GM23338 (cell line): ENCODE measurements around the gene KLHL6. TPM values are rescaled to one million over a fixed set of nuclear protein-coding genes. Genes with fewer than 3 reads are reported as not detected.
A peak's percentile ranks its signal among the peaks of the same experiment; 100 is the strongest.

Experiments
- ATAC-seq: fragments of 200-7000 bp; cut with Tn5 transposase; 3 replicates; pipeline ENCODE4 v1.9.1; 2020
- DNase-seq: peaks from one replicate; pipeline ENCODE4 v3.0.0-alpha.2; 2015; ENCODE audit warnings: low spot score
- H2AFZ ChIP-seq: fragments of 200-600 bp; sonication (generic); 2 replicates; pipeline ENCODE4 v1.8.0; 2016; ENCODE audit warnings: antibody characterized with exemption, mild to moderate bottlenecking, moderate library complexity
- H3F3A ChIP-seq: fragments of 200-600 bp; sonication (generic); replicated peaks from 2 replicates; pipeline ENCODE4 v1.8.0; 2017; ENCODE audit warnings: antibody characterized with exemption, mixed run types, low read depth
- H3K27ac ChIP-seq: fragments of 200-600 bp; sonication (generic); 2 replicates; pipeline ENCODE4 v1.6.1; 2016; ENCODE audit warnings: low read depth
- H3K27me3 ChIP-seq: fragments of 200-600 bp; sonication (generic); 2 replicates; pipeline ENCODE4 v1.8.0; 2016; ENCODE audit warnings: mild to moderate bottlenecking, mixed run types, moderate library complexity; ENCODE audit not compliant: insufficient read depth
- H3K36me3 ChIP-seq: fragments of 200-600 bp; sonication (generic); 2 replicates; pipeline ENCODE4 v1.8.0; 2016; ENCODE audit warnings: mild to moderate bottlenecking; ENCODE audit not compliant: insufficient read depth
- H3K4me1 ChIP-seq: fragments of 200-600 bp; sonication (generic); 2 replicates; pipeline ENCODE4 v1.8.0; 2016; ENCODE audit warnings: mild to moderate bottlenecking, moderate library complexity; ENCODE audit not compliant: insufficient read depth
- H3K4me2 ChIP-seq: fragments of 200-600 bp; sonication (generic); 2 replicates; pipeline ENCODE4 v1.7.1; 2017; ENCODE audit warnings: mixed run types
- H3K4me3 ChIP-seq: fragments of 200-600 bp; sonication (generic); 2 replicates; pipeline ENCODE4 v1.6.1; 2016; ENCODE audit warnings: mixed run types
- H3K79me2 ChIP-seq: fragments of 200-600 bp; sonication (generic); replicated peaks from 2 replicates; pipeline ENCODE4 v1.8.0; 2017; ENCODE audit warnings: mild to moderate bottlenecking; ENCODE audit not compliant: insufficient read depth
- H3K9me2 ChIP-seq: fragments of 200-600 bp; sonication (generic); 2 replicates; pipeline ENCODE4 v1.8.0; 2017; ENCODE audit not compliant: insufficient read depth
- H4K20me1 ChIP-seq: fragments of 200-600 bp; sonication (generic); replicated peaks from 2 replicates; pipeline ENCODE4 v1.8.0; 2017; ENCODE audit warnings: mild to moderate bottlenecking; ENCODE audit not compliant: insufficient read depth
- H3K27ac Mint-ChIP-seq: 2 replicates; pipeline ENCODE4 v1.8.0; 2020; ENCODE audit warnings: inconsistent platforms, mild to moderate bottlenecking, moderate library complexity, mixed read lengths
- H3K27me3 Mint-ChIP-seq: 3 replicates; pipeline ENCODE4 v1.8.0; 2022; ENCODE audit warnings: low read depth, mild to moderate bottlenecking, moderate library complexity, mixed read lengths, inconsistent platforms; ENCODE audit not compliant: insufficient read depth, poor library complexity
- H3K36me3 Mint-ChIP-seq: 3 replicates; pipeline ENCODE4 v1.8.0; 2021; ENCODE audit warnings: low read depth, mild to moderate bottlenecking, inconsistent platforms, moderate library complexity, mixed read lengths
- H3K4me1 Mint-ChIP-seq: 3 replicates; pipeline ENCODE4 v1.8.0; 2020; ENCODE audit warnings: mild to moderate bottlenecking, inconsistent platforms, mixed read lengths
- H3K4me3 Mint-ChIP-seq: 3 replicates; pipeline ENCODE4 v1.8.0; 2021; ENCODE audit warnings: moderate library complexity, mild to moderate bottlenecking, inconsistent platforms, mixed read lengths
- H3K9me3 Mint-ChIP-seq: 3 replicates; pipeline ENCODE4 v1.8.0; 2020; ENCODE audit warnings: moderate library complexity, mild to moderate bottlenecking, inconsistent platforms, mixed read lengths
- CREB1 ChIP-seq: fragments of 250-450 bp; sonication (Bioruptor Pico); IDR thresholded peaks from 2 replicates; pipeline ENCODE4 v1.5.0; 2020; ENCODE audit warnings: low read depth, mild to moderate bottlenecking, moderate library complexity
- JUNB ChIP-seq: IDR thresholded peaks from one replicate; pipeline ENCODE4 v1.6.1; 2016; ENCODE audit warnings: antibody characterized with exemption; ENCODE audit not compliant: unreplicated experiment
- POLR2AphosphoS5 ChIP-seq: IDR thresholded peaks from 2 replicates; pipeline ENCODE4 v1.6.1; 2016; ENCODE audit warnings: antibody characterized with exemption, low read depth
- ZNF114 ChIP-seq: fragments of 250-450 bp; sonication (Bioruptor Pico); IDR thresholded peaks from 2 replicates; pipeline ENCODE4 v1.5.0; 2020; ENCODE audit warnings: mild to moderate bottlenecking, moderate library complexity
- ZNF331 ChIP-seq: fragments of 250-450 bp; sonication (Bioruptor Pico); IDR thresholded peaks from 2 replicates; pipeline ENCODE4 v1.5.0; 2020; ENCODE audit warnings: low read depth, mild to moderate bottlenecking, moderate library complexity
- polyA plus RNA-seq: library from polyadenylated mRNA; unstranded; fragments of >200 nt; fragmentation: Nextera tagmentation; extraction: Ambion mirVana; gene quantifications from 2 replicates; pipeline ENCODE4 v1.2.1, GENCODE V29; 2016
- total RNA-seq: library from RNA; depleted of rRNA; stranded (reverse); fragments of >200 nt; shearing (Covaris generic); gene quantifications from 2 replicates; pipeline ENCODE4 v1.2.3, GENCODE V29; 2014
- TF ChIP-seq, protein P1 (sequence below): fragments of 250-450 bp; sonication (Bioruptor Pico); IDR thresholded peaks from 2 replicates; pipeline ENCODE4 v1.5.0; 2020; ENCODE audit warnings: mild to moderate bottlenecking, moderate library complexity
- TF ChIP-seq, protein P2 (sequence below): IDR thresholded peaks from 2 replicates; pipeline ENCODE4 v1.6.1; 2016; ENCODE audit warnings: antibody characterized with exemption
- TF ChIP-seq, protein P3 (sequence below): IDR thresholded peaks from one replicate; pipeline ENCODE4 v1.6.1; 2018; ENCODE audit warnings: antibody characterized with exemption; ENCODE audit not compliant: unreplicated experiment

KLHL6 gene
- total and polyA plus RNA-seq, 2 experiments from 2014 or later, result not detected

DNA sequence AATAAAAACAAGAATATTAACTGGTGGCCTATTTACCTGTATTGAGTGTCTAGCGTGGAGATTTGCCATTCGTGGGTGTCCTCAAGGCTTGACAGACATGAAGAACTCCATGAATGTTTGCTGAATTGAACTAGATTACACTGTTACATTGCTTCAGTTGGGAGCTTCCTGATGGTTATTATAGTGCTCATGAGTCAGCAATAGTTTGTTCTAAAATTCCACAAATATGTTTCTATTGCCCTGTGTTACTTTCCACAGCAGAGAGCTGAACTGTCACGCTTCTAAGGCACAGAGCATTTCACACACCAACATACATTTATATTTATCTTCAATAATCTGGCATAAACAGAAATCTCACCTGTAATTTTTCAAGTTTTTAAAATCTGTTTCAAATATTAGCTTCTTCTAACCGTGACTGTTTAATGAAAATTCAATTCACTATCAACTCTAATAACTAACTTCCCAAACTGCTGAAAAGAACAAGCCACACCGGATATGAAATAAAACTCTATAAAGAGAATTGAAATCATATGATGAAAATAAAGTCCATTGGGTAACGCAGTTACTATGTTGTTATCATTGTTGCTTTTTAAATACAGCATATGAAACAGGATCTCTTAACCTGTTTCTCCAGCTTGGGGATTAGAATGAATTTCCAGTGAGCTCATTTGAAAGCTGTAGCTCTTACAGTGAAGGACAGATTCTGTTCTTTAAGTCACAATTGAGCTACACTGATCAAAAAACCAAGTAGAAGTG lies 65.9 kb downstream of the KLHL6 start (continued):
- TF ChIP-seq JUNB, result no peak
- TF ChIP-seq, protein P1, sequence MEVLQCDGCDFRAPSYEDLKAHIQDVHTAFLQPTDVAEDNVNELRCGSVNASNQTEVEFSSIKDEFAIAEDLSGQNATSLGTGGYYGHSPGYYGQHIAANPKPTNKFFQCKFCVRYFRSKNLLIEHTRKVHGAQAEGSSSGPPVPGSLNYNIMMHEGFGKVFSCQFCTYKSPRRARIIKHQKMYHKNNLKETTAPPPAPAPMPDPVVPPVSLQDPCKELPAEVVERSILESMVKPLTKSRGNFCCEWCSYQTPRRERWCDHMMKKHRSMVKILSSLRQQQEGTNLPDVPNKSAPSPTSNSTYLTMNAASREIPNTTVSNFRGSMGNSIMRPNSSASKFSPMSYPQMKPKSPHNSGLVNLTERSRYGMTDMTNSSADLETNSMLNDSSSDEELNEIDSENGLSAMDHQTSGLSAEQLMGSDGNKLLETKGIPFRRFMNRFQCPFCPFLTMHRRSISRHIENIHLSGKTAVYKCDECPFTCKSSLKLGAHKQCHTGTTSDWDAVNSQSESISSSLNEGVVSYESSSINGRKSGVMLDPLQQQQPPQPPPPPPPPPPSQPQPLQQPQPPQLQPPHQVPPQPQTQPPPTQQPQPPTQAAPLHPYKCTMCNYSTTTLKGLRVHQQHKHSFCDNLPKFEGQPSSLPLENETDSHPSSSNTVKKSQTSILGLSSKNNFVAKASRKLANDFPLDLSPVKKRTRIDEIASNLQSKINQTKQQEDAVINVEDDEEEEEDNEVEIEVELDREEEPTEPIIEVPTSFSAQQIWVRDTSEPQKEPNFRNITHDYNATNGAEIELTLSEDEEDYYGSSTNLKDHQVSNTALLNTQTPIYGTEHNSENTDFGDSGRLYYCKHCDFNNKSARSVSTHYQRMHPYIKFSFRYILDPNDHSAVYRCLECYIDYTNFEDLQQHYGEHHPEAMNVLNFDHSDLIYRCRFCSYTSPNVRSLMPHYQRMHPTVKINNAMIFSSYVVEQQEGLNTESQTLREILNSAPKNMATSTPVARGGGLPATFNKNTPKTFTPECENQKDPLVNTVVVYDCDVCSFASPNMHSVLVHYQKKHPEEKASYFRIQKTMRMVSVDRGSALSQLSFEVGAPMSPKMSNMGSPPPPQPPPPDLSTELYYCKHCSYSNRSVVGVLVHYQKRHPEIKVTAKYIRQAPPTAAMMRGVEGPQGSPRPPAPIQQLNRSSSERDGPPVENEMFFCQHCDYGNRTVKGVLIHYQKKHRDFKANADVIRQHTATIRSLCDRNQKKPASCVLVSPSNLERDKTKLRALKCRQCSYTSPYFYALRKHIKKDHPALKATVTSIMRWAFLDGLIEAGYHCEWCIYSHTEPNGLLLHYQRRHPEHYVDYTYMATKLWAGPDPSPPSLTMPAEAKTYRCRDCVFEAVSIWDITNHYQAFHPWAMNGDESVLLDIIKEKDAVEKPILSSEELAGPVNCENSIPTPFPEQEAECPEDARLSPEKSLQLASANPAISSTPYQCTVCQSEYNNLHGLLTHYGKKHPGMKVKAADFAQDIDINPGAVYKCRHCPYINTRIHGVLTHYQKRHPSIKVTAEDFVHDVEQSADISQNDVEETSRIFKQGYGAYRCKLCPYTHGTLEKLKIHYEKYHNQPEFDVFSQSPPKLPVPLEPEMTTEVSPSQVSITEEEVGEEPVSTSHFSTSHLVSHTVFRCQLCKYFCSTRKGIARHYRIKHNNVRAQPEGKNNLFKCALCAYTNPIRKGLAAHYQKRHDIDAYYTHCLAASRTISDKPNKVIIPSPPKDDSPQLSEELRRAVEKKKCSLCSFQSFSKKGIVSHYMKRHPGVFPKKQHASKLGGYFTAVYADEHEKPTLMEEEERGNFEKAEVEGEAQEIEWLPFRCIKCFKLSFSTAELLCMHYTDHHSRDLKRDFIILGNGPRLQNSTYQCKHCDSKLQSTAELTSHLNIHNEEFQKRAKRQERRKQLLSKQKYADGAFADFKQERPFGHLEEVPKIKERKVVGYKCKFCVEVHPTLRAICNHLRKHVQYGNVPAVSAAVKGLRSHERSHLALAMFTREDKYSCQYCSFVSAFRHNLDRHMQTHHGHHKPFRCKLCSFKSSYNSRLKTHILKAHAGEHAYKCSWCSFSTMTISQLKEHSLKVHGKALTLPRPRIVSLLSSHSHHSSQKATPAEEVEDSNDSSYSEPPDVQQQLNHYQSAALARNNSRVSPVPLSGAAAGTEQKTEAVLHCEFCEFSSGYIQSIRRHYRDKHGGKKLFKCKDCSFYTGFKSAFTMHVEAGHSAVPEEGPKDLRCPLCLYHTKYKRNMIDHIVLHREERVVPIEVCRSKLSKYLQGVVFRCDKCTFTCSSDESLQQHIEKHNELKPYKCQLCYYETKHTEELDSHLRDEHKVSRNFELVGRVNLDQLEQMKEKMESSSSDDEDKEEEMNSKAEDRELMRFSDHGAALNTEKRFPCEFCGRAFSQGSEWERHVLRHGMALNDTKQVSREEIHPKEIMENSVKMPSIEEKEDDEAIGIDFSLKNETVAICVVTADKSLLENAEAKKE, result no peak

DNA sequence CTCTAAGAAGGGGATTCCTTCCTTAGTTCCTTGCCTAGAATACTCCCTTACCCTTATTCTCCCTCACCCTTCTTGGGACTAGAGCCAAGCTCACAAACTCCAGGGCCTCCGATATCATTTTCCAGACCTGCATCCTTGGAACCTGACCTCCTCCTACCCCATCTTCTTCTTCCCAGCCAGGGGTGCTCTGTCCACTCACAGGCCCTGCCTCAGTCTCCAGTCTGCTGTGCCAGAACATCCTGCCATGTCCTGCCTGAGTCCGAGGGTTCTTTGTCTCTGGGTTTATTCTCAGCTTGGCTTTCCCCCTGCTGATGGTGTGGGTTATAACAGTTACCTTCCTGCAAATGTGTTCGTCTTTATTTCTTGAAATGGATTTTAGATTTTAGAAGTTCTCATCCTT lies 67.2 kb downstream of the KLHL6 start:
- H3K4me3 ChIP-seq, result no peak overlapping the region
- H3K79me2 ChIP-seq, result no peaks in the 10 kb centered on the region
- no peak overlapping the region for H3K4me3 Mint-ChIP-seq
- no peak overlapping the region for H3K27ac Mint-ChIP-seq
- H3K4me2 ChIP-seq, result no peak overlapping the region
- no peak overlapping the region for H3K27ac ChIP-seq
- ATAC-seq (no peak), DNase-seq (no peak)
- H3F3A ChIP-seq, result peaks cover 4% of the 10 kb centered on the region; the same call in 1 of the 2 replicates
- peak overlapping the region; percentile 24; the same call in 1 of the 2 replicates for H2AFZ ChIP-seq
- H4K20me1 ChIP-seq, result no peaks in the 10 kb centered on the region
- no peaks in the 10 kb centered on the region for H3K27me3 ChIP-seq
- peaks cover 3% of the 10 kb centered on the region; the same call in 1 of the 2 replicates for H3K9me2 ChIP-seq
- no peaks in the 10 kb centered on the region; the same call in 2 of the 3 replicates for H3K36me3 Mint-ChIP-seq
- peaks cover 8% of the 10 kb centered on the region for H3K27me3 Mint-ChIP-seq
- peaks cover 6% of the 10 kb centered on the region; the same call in 1 of the 3 replicates for H3K9me3 Mint-ChIP-seq
- H3K36me3 ChIP-seq, result no peaks in the 10 kb centered on the region
- H3K4me1 Mint-ChIP-seq, result peaks cover 64% of the 10 kb centered on the region
- peaks cover 29% of the 10 kb centered on the region for H3K4me1 ChIP-seq
- TF ChIP-seq POLR2AphosphoS5, result no peak
- no peak for TF ChIP-seq CREB1 (CRISPR knock-in tag)
- no peak for TF ChIP-seq ZNF331 (CRISPR knock-in tag)
- TF ChIP-seq, protein P2, sequence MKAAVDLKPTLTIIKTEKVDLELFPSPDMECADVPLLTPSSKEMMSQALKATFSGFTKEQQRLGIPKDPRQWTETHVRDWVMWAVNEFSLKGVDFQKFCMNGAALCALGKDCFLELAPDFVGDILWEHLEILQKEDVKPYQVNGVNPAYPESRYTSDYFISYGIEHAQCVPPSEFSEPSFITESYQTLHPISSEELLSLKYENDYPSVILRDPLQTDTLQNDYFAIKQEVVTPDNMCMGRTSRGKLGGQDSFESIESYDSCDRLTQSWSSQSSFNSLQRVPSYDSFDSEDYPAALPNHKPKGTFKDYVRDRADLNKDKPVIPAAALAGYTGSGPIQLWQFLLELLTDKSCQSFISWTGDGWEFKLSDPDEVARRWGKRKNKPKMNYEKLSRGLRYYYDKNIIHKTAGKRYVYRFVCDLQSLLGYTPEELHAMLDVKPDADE, result no peak
- TF ChIP-seq ZNF114 (CRISPR knock-in tag), result no peak
- TF ChIP-seq, protein P3, sequence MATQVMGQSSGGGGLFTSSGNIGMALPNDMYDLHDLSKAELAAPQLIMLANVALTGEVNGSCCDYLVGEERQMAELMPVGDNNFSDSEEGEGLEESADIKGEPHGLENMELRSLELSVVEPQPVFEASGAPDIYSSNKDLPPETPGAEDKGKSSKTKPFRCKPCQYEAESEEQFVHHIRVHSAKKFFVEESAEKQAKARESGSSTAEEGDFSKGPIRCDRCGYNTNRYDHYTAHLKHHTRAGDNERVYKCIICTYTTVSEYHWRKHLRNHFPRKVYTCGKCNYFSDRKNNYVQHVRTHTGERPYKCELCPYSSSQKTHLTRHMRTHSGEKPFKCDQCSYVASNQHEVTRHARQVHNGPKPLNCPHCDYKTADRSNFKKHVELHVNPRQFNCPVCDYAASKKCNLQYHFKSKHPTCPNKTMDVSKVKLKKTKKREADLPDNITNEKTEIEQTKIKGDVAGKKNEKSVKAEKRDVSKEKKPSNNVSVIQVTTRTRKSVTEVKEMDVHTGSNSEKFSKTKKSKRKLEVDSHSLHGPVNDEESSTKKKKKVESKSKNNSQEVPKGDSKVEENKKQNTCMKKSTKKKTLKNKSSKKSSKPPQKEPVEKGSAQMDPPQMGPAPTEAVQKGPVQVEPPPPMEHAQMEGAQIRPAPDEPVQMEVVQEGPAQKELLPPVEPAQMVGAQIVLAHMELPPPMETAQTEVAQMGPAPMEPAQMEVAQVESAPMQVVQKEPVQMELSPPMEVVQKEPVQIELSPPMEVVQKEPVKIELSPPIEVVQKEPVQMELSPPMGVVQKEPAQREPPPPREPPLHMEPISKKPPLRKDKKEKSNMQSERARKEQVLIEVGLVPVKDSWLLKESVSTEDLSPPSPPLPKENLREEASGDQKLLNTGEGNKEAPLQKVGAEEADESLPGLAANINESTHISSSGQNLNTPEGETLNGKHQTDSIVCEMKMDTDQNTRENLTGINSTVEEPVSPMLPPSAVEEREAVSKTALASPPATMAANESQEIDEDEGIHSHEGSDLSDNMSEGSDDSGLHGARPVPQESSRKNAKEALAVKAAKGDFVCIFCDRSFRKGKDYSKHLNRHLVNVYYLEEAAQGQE, result no peak
